B cell (primary cell): ENCODE results near the gene PSMD1. TPM values are rescaled to one million over a fixed set of nuclear protein-coding genes. Genes with fewer than 3 reads are reported as not detected.

ENCODE experiments used
- ATAC-seq: fragments of 200-7000 bp; cut with Tn5 transposase; one replicate; pipeline ENCODE4 v1.10.0; 2021; ENCODE audit warnings: low read depth, mild to moderate bottlenecking, moderate number of reproducible peaks, moderate library complexity
- CTCF ChIA-PET: fragments of 350-600 bp; sonication (Branson Sonifier 250); formaldehyde crosslinking; loops from one replicate; lab custom pipeline; 2021; ENCODE audit warnings: antibody characterized with exemption, inconsistent platforms; lab: Charles Lee
- POLR2A ChIA-PET: fragments of 350-600 bp; sonication (Branson Sonifier 250); formaldehyde crosslinking; loops from one replicate; lab custom pipeline; 2021; ENCODE audit warnings: antibody characterized with exemption; lab: Charles Lee
- DNase-seq: peaks from one replicate; pipeline ENCODE4 v3.0.0; 2013
- H2AFZ ChIP-seq: 2 replicates; pipeline ENCODE4 v1.6.1; 2012; ENCODE audit warnings: mild to moderate bottlenecking, low read depth, low read length; ENCODE audit not compliant: insufficient read depth, poor library complexity, severe bottlenecking
- H3K27ac ChIP-seq, 2 donors: 1 replicate in 1 of 2; 2 replicates in 1 of 2; pipeline ENCODE4 v1.5.1; 2012 to 2013; ENCODE audit warnings: low read length in 2 of 2, mild to moderate bottlenecking in 2 of 2, moderate library complexity in 1 of 2
- H3K27me3 ChIP-seq, 4 experiments: fragments of 200-600 bp in 1 of 4; sonication (generic) in 1 of 4; replicated peaks in 1 of 4; 1 replicate in 2 of 4; 2 replicates in 2 of 4; pipeline versions ENCODE4 v1.6.1 to v1.7.0; 2013 to 2016; ENCODE audit warnings: low read length in 3 of 4, mild to moderate bottlenecking in 2 of 4, mixed read lengths in 1 of 4, moderate library complexity in 1 of 4; ENCODE audit not compliant: insufficient read depth in 4 of 4, control insufficient read depth in 3 of 4; ENCODE audit errors: control extremely low read depth in 1 of 4
- H3K36me3 ChIP-seq, 2 experiments: replicated peaks in 1 of 2; 1 replicate in 1 of 2; 2 replicates in 1 of 2; pipeline versions ENCODE4 v1.6.1 to v1.7.1; 2013; ENCODE audit warnings: low read length in 1 of 2; ENCODE audit not compliant: insufficient read depth in 2 of 2, control insufficient read depth in 1 of 2; ENCODE audit errors: control extremely low read depth in 1 of 2, extremely low read depth in 1 of 2
- H3K4me1 ChIP-seq, 2 donors: fragments of 200-600 bp in 1 of 2; sonication (generic) in 1 of 2; 1 replicate in 1 of 2; 2 replicates in 1 of 2; pipeline versions ENCODE4 v1.5.1 to v1.6.1; 2013 to 2017; ENCODE audit warnings: low read length in 2 of 2; ENCODE audit not compliant: control insufficient read depth in 2 of 2, insufficient read depth in 2 of 2
- H3K4me2 ChIP-seq: replicated peaks from 2 replicates; pipeline ENCODE3; 2012; ENCODE audit warnings: mild to moderate bottlenecking, low read depth, low read length; ENCODE audit not compliant: poor library complexity, severe bottlenecking
- H3K4me3 ChIP-seq, 5 experiments: fragments of 200-600 bp in 1 of 5; sonication (generic) in 1 of 5; 1 replicate in 3 of 5; 2 replicates in 2 of 5; pipeline versions ENCODE4 v1.5.1 to v1.7.0; 2011 to 2016; ENCODE audit warnings: low read length in 4 of 5, mild to moderate bottlenecking in 4 of 5, low read depth in 2 of 5, control low read depth in 1 of 5, moderate library complexity in 1 of 5; ENCODE audit not compliant: insufficient read depth in 1 of 5; ENCODE audit errors: control extremely low read depth in 1 of 5, extremely low read depth in 1 of 5
- H3K79me2 ChIP-seq: fragments of 200-600 bp; sonication (generic); one replicate; pipeline ENCODE4 v1.6.0; 2016; ENCODE audit warnings: low read length; ENCODE audit not compliant: control insufficient read depth, insufficient read depth
- H3K9ac ChIP-seq: fragments of 200-600 bp; sonication (generic); 2 replicates; pipeline ENCODE4 v1.6.1; 2017; ENCODE audit warnings: mild to moderate bottlenecking, low read length, moderate library complexity
- H3K9me3 ChIP-seq, 3 donors: one replicate each; pipeline versions ENCODE4 v1.6.1 to v1.7.1; 2013; ENCODE audit warnings: low read length in 2 of 3; ENCODE audit not compliant: control insufficient read depth in 2 of 3, insufficient read depth in 1 of 3; ENCODE audit errors: control extremely low read depth in 1 of 3
- H4K20me1 ChIP-seq: 2 replicates; pipeline ENCODE4 v1.6.0; 2012; ENCODE audit warnings: mild to moderate bottlenecking, low read length; ENCODE audit not compliant: insufficient read depth, control insufficient read depth, poor library complexity, severe bottlenecking
- H3K27ac Mint-ChIP-seq: one replicate; pipeline ENCODE4 v1.8.0; 2021; ENCODE audit warnings: mixed read lengths
- H3K27me3 Mint-ChIP-seq: one replicate; pipeline ENCODE4 v1.8.0; 2021; ENCODE audit warnings: mixed read lengths
- H3K4me1 Mint-ChIP-seq: one replicate; pipeline ENCODE4 v1.8.0; 2021; ENCODE audit warnings: mixed read lengths
- H3K4me3 Mint-ChIP-seq: one replicate; pipeline ENCODE4 v1.8.0; 2021; ENCODE audit warnings: mixed read lengths
- H3K9me3 Mint-ChIP-seq: one replicate; pipeline ENCODE4 v1.8.0; 2022; ENCODE audit warnings: mixed read lengths; ENCODE audit not compliant: insufficient read depth
- EZH2 ChIP-seq: IDR thresholded peaks from 2 replicates; pipeline ENCODE4 v1.6.1; 2012; ENCODE audit warnings: borderline replicate concordance, low read depth, mild to moderate bottlenecking, moderate library complexity, low read length; ENCODE audit not compliant: insufficient read depth, poor library complexity, severe bottlenecking
- WGBS: methylation state at CpG from one replicate; pipeline ENCODE4 v1.1.5; 2013; ENCODE audit warnings: missing lambda C conversion rate; ENCODE audit not compliant: insufficient coverage; 5-methylcytosine and 5-hydroxymethylcytosine counted together
- intact Hi-C: fragments of 100-400 bp; cut with micrococcal nuclease; formaldehyde crosslinking; loops from one replicate; pipeline ENCODE4 v1.10.0; 2022
- polyA plus RNA-seq: library from polyadenylated mRNA; depleted of rRNA; stranded (reverse); fragments of >200 nt; gene quantifications from 2 replicates; pipeline ENCODE4 v1.2.3, GENCODE V29; 2012
- total RNA-seq, 2 donors: library from RNA; stranded (reverse); fragments of 120-200 nt in 1 of 2; gene quantifications; 1 replicate in 1 of 2; 2 replicates in 1 of 2; pipeline versions ENCODE4 v1.2.3 to v1.2.4, GENCODE V29; 2013 to 2022
- TF ChIP-seq, protein P1 (sequence below): fragments of 200-600 bp; IDR thresholded peaks from one replicate; pipeline ENCODE4 v1.8.0; 2022; ENCODE audit warnings: antibody characterized with exemption, mild to moderate bottlenecking

PSMD1 gene
- total and polyA plus RNA-seq, 2 donors (not counting 1 experiment from before 2014, with no cell fraction given) = 21.5 to 48.2 TPM

DNA sequence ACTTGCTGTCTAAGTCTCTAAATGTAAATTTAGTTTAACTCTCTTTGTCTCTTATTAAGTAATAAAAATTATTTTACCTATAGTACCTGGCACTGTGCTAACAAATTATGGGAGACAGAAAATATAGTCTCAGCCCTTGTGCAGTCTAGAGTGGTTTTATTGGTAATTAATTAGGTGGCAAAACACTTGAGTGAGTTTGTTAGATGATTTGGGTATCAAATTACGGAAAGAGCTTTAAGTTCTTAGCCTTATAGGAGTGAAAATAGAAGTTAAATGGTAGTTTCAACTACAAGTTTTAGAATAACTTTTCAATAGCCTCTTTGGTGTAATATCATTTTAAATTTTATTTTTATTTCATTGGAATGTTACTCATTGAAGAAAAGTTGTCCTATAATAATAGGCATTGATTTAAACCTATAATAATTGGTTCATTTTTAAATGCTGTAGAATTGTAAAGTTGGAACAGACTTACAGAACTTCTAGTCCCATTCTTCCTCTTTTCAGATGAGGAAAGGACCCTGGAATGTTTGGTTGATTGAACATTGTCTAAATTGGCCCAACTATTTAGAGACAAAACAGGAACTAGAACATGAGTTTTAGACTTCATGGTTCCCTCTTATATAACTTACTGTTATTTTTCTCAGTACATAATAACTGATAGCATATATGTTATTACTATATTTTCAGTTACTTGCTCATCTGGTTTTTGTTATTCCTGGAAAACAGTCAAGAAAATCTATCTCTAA lies 78.4 kb downstream of the PSMD1 start:
- ATAC-seq (no peak), DNase-seq (peak; percentile 13)
- TF ChIP-seq, protein P1, sequence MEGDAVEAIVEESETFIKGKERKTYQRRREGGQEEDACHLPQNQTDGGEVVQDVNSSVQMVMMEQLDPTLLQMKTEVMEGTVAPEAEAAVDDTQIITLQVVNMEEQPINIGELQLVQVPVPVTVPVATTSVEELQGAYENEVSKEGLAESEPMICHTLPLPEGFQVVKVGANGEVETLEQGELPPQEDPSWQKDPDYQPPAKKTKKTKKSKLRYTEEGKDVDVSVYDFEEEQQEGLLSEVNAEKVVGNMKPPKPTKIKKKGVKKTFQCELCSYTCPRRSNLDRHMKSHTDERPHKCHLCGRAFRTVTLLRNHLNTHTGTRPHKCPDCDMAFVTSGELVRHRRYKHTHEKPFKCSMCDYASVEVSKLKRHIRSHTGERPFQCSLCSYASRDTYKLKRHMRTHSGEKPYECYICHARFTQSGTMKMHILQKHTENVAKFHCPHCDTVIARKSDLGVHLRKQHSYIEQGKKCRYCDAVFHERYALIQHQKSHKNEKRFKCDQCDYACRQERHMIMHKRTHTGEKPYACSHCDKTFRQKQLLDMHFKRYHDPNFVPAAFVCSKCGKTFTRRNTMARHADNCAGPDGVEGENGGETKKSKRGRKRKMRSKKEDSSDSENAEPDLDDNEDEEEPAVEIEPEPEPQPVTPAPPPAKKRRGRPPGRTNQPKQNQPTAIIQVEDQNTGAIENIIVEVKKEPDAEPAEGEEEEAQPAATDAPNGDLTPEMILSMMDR = no peak
- no peak for TF ChIP-seq EZH2
- Histone ChIP-seq H3K79me2 (peaks cover 4% of the 10 kb centered on the region), H3K27me3 (no peaks in the 10 kb centered on the region), H3K4me1 (peaks cover 2 to 4% of the 10 kb centered on the region in 2 donors), H2AFZ (no peak overlapping the region), H4K20me1 (no peaks in the 10 kb centered on the region), H3K27ac (peak overlapping the region in 1 of 2 donors; percentile 32), H3K9ac (no peak overlapping the region), H3K4me2 (no peak overlapping the region), H3K9me3 (no peaks in the 10 kb centered on the region), H3K36me3 (peaks cover 0 to 4% of the 10 kb centered on the region in 2 experiments), H3K4me3 (no peak overlapping the region)
- Mint-ChIP-seq H3K4me3 (no peak overlapping the region), H3K27ac (no peak overlapping the region), H3K27me3 (no peaks in the 10 kb centered on the region), H3K9me3 (no peaks in the 10 kb centered on the region), H3K4me1 (peaks cover 27% of the 10 kb centered on the region)
- ChIA-PET CTCF (no interaction called here), POLR2A (no interaction called here)
- no CpG with 5 or more reads among the region's 1 CpG for WGBS
- intact Hi-C loops = no loop called here

GRCh38 chr2:231138699-231139098 lies 82.0 kb downstream of the PSMD1 start:
- Mint-ChIP-seq H3K4me1 (peaks cover 19% of the 10 kb centered on the region), H3K9me3 (no peaks in the 10 kb centered on the region), H3K27ac (no peak overlapping the region), H3K4me3 (no peak overlapping the region), H3K27me3 (no peaks in the 10 kb centered on the region)
- ChIA-PET POLR2A (interaction anchor here (0.6 kb wide), 1 partner anchor 58 kb away, joined by 3 read pairs; no protein-coding TSS in a partner anchor), CTCF (no interaction called here)
- Histone ChIP-seq H3K9ac (no peak overlapping the region), H3K27ac (no peak overlapping the region), H3K4me3 (no peak overlapping the region), H3K27me3 (no peaks in the 10 kb centered on the region), H3K4me1 (peaks cover 2 to 4% of the 10 kb centered on the region in 2 donors), H3K9me3 (no peaks in the 10 kb centered on the region), H3K36me3 (peaks cover 0 to 4% of the 10 kb centered on the region in 2 experiments), H3K79me2 (peaks cover 4% of the 10 kb centered on the region), H4K20me1 (no peaks in the 10 kb centered on the region), H2AFZ (no peak overlapping the region), H3K4me2 (no peak overlapping the region)
- 100% methylated on average over 2 of the region's 8 CpGs for whole genome bisulfite sequencing
- intact Hi-C loops = no loop called here
- no peak for ATAC-seq
- DNase-seq = no peak
- TF ChIP-seq, protein P1 = no peak
- no peak for TF ChIP-seq EZH2
